Fibroblast of pulmonary artery (primary cell): Measurements from ENCODE around the gene GDE1.

Experiments used
- DNase-seq: peaks from one replicate; pipeline ENCODE4 v3.0.0-alpha.2; 2010; ENCODE audit warnings: low read depth
- H3K4me3 ChIP-seq: replicated peaks from 2 replicates; pipeline ENCODE4 v1.5.1; 2011; ENCODE audit warnings: low read depth, mild to moderate bottlenecking, control low read depth, low read length, moderate library complexity
- TF ChIP-seq, protein P1 (sequence below): IDR thresholded peaks from 2 replicates; pipeline ENCODE4 v1.5.1; 2011; ENCODE audit warnings: mild to moderate bottlenecking, control low read depth, low read length, inconsistent platforms; ENCODE audit errors: missing control alignments

The GDE1 gene

DNA sequence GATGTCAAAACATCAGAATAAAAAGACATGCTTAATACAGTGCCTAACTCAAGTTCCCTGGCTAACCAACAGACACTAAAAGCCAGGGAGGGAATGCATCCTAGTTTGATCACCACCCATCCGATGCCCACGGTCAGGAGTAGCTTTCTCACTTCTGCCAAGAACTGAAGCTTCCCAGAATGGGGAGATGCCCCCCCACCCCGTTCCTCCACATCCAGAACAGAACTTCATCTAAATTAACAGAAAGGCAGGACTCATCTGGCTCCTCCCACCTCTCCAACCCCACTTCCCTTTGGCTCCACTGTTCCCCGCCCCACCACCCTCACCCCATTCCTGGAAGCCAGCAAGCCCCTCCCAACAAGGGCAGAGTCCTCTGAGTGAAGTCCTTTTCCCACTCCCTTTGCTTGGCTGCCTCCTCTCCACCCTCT lies 33.7 kb downstream of the GDE1 start:
- no peak for DNase-seq
- H3K4me3 ChIP-seq, result no peak overlapping the region
- TF ChIP-seq, protein P1, sequence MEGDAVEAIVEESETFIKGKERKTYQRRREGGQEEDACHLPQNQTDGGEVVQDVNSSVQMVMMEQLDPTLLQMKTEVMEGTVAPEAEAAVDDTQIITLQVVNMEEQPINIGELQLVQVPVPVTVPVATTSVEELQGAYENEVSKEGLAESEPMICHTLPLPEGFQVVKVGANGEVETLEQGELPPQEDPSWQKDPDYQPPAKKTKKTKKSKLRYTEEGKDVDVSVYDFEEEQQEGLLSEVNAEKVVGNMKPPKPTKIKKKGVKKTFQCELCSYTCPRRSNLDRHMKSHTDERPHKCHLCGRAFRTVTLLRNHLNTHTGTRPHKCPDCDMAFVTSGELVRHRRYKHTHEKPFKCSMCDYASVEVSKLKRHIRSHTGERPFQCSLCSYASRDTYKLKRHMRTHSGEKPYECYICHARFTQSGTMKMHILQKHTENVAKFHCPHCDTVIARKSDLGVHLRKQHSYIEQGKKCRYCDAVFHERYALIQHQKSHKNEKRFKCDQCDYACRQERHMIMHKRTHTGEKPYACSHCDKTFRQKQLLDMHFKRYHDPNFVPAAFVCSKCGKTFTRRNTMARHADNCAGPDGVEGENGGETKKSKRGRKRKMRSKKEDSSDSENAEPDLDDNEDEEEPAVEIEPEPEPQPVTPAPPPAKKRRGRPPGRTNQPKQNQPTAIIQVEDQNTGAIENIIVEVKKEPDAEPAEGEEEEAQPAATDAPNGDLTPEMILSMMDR, result no peak

DNA sequence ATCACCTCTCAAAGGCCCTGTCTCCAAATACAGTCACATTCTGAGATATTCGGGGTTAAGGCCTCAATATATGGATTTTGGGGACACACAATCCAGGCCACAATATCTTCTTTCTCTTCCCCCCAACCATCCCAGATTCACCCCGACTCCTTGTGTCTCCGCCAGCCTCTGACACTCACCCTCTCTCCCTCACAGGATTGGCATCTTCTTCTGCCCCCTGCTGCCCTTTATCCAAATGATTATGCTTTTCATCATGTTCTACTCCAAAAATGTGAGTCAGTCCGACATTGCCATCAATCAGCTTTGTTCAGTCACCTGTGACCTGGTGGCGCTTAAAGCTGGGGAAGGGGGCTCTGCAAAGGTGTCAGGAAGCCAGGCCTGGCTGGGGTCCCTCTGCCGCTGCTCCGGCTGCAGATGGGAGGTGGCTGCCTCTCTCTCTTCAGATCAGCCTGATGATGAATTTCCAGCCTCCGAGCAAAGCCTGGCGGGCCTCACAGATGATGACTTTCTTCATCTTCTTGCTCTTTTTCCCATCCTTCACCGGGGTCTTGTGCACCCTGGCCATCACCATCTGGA lies 35.1 kb downstream of the GDE1 start:
- no peak overlapping the region for H3K4me3 ChIP-seq
- TF ChIP-seq, protein P1, result no peak
- no peak for DNase-seq

DNA sequence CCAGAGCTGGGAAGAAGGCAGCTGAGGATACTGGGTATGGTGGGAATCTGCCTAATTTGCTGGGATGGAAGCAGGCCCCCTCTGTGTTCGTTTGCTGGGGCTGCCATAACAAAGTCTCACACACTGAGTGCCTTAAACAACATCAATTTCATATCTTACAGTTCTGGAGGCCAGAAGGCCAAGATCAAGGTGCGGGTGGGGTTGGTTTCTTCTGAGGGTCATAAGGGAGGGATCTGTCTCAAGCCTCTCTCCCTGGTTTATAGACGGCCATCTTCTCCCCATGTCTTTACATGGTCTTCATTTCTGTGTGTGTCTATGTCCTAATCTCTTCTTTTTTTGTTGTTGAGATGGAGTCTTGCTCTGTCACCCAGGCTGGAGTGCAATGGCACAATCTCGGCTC lies 35.8 kb downstream of the GDE1 start:
- no peak overlapping the region for H3K4me3 ChIP-seq
- TF ChIP-seq, protein P1, result no peak
- DNase-seq, result no peak

DNA sequence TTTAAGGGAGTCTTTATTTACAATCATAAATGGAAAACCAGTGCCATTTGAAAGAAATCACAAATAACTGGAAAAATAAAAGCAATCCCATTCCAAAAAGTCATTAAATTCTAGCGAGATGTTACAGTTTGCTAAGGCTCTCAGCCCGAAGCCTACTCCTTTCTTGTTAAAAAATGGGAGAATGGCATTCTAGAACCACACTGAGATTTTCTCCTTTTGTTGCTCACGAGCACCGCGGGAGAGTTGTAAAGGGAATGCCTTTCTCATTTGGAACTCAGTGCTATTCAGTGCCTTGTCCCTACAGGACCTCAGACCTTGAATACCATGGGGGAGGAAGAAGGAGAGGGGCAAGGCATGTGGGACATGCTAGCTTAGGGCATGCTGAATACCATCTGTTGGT lies 36.3 kb downstream of the GDE1 start:
- TF ChIP-seq, protein P1, result no peak
- no peak for DNase-seq
- H3K4me3 ChIP-seq, result no peak overlapping the region

DNA sequence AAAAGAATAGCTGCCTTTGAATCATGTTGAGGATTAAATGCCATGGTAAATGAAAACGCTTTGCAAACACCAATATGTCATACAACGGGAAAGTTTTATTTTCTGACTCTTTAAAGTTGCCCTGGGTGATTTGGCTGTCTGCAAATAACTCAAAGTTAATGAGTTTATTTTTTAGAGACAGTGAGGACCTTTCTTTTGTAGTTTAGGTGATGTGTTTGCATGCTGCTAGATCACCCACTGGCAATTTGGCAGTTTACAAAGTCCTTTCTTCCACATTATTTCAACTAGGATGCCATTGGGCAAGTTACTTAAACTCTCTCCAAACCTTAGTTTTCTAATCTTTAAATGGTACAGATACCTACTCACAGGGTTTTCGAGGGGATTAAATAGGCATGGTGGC lies 37.8 kb downstream of the GDE1 start:
- H3K4me3 ChIP-seq, result no peak overlapping the region
- DNase-seq, result no peak
- TF ChIP-seq, protein P1, result no peak

DNA sequence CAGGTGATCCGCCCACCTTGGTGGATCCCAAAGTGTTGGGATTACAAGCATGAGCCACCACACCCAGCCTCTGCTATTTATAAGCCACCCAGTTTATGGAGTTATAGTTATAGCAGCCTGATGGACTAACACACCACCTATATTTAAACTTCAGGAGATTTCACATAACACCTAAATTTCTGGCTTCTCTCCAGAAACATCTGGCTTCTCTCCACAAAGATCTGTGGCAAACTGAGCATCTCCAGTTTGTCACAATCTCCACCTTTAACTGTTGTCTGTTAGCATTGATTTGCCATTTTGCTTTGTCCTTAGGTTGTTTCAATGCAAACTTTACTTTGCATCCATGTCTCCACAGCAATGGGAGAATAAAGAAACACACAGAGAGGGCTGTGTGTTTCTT lies 39.6 kb downstream of the GDE1 start:
- DNase-seq, result no peak
- TF ChIP-seq, protein P1, result no peak
- no peak overlapping the region for H3K4me3 ChIP-seq

DNA sequence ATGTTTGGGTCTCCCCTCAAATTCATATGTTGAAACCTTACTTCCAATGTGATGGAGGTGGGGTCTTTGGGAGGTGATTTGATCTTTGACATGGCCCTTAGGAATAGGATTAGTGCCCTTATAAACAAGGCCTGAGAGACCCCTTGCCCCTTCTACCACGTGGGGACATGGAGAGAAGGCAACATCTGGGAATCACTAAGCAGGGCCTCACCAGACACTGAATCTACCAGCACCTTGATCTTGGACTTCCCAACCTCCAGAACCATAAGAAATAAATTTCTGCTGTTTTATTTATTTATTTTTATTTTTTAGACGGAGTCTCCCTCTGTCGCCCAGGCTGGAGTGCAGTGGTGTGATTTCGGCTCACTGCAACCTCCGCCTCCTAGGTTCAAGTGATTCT lies 40.1 kb downstream of the GDE1 start:
- no peak for DNase-seq
- no peak overlapping the region for H3K4me3 ChIP-seq
- TF ChIP-seq, protein P1, result no peak
